Thyroid gland (tissue), 4 donors: ENCODE results near the gene SDC3. TPM values are rescaled to one million over a fixed set of nuclear protein-coding genes. Genes with fewer than 3 reads are reported as not detected.

Experiments
- DNase-seq, 2 donors: peaks; one replicate each; pipeline ENCODE4 v3.0.0-alpha.2; 2019
- H3K27ac ChIP-seq, 3 donors: fragments of 200-600 bp; sonication (generic); 1 replicate in 2 of 3; 2 replicates in 1 of 3; pipeline ENCODE4 v1.5.1; 2016 to 2019; ENCODE audit warnings: mild to moderate bottlenecking in 1 of 3, moderate library complexity in 1 of 3
- H3K27me3 ChIP-seq: fragments of 200-600 bp; sonication (generic); one replicate; pipeline ENCODE4 v1.5.1; 2019
- H3K36me3 ChIP-seq, 2 donors: fragments of 200-600 bp; sonication (generic); one replicate each; pipeline ENCODE4 v1.5.1; 2016 to 2019
- H3K4me1 ChIP-seq, 2 donors: fragments of 200-600 bp; sonication (generic); one replicate each; pipeline ENCODE4 v1.5.1; 2017 to 2019
- H3K4me3 ChIP-seq, 3 donors: fragments of 200-600 bp; sonication (generic); replicated peaks in 1 of 3; 1 replicate in 2 of 3; 2 replicates in 1 of 3; pipeline ENCODE4 v1.5.1; 2016; ENCODE audit warnings: mild to moderate bottlenecking in 1 of 3
- H3K9me3 ChIP-seq: fragments of 200-600 bp; sonication (generic); one replicate; pipeline ENCODE4 v1.5.1; 2017
- CTCF ChIP-seq, 6 experiments: fragments of 200-600 bp in 3 of 6; fragments of 450-650 bp in 3 of 6; sonication (generic) in 3 of 6; IDR thresholded peaks; one replicate each; pipeline ENCODE4 v1.5.1; 2016 to 2019; ENCODE audit warnings: antibody characterized with exemption in 6 of 6, mild to moderate bottlenecking in 2 of 6, inconsistent platforms in 1 of 6, moderate library complexity in 1 of 6
- POLR2A ChIP-seq, 2 donors: fragments of 450-650 bp; IDR thresholded peaks; one replicate each; pipeline ENCODE4 v1.6.1; 2017; ENCODE audit warnings: antibody characterized with exemption in 2 of 2, mild to moderate bottlenecking in 2 of 2, moderate library complexity in 1 of 2
- WGBS, 2 donors: methylation state at CpG; one replicate each; pipeline ENCODE4 v1.1.5; 2017; 5-methylcytosine and 5-hydroxymethylcytosine counted together
- intact Hi-C: fragments of 100-400 bp; cut with DNase I; formaldehyde crosslinking; loops from one replicate; pipeline ENCODE4 v1.15.1; 2023
- total RNA-seq, 4 donors: library from RNA; depleted of rRNA; stranded (reverse); fragments of >200 nt; gene quantifications; one replicate each; pipeline ENCODE4 v1.2.3, GENCODE V29; 2016

The SDC3 gene
- total RNA-seq, 4 donors from 2014 or later, result 13.2 to 19.5 (median 15.9) TPM

GRCh38 chr1:30928789-30929134, 20.2 kb upstream of the SDC3 start:
- H3K27ac ChIP-seq, result no peak overlapping the region
- no peak overlapping the region for H3K4me3 ChIP-seq
- TF ChIP-seq CTCF (IDR thresholded peaks at IDR 0.05), result no peak
- no peak for TF ChIP-seq POLR2A (IDR thresholded peaks at IDR 0.05)
- H3K9me3 ChIP-seq, result no peaks in the 10 kb centered on the region
- intact Hi-C loops, result no loop called here
- 83 to 90% methylated on average over 2 of the region's 2 CpGs for WGBS, 2 donors
- H3K27me3 ChIP-seq, result no peaks in the 10 kb centered on the region
- peaks cover 10 to 12% of the 10 kb centered on the region in 2 donors for H3K36me3 ChIP-seq
- no peak for DNase-seq
- no peaks in the 10 kb centered on the region for H3K4me1 ChIP-seq

- no peak for TF ChIP-seq CTCF (IDR thresholded peaks at IDR 0.05)
- TF ChIP-seq POLR2A (IDR thresholded peaks at IDR 0.05), result no peak
- intact Hi-C loops, result no loop called here
- Histone ChIP-seq H3K27ac (no peak overlapping the region), H3K27me3 (no peaks in the 10 kb centered on the region), H3K4me1 (no peaks in the 10 kb centered on the region), H3K9me3 (no peaks in the 10 kb centered on the region), H3K4me3 (no peak overlapping the region), H3K36me3 (peaks cover 6 to 10% of the 10 kb centered on the region in 2 donors)
- DNase-seq, result no peak
- 95 to 97% methylated on average over 7 of the region's 7 CpGs for WGBS, 2 donors
Observed at GRCh38 chr1:30928171-30928570, 19.6 kb upstream of the SDC3 start.

GRCh38 chr1:30927448-30927847, 18.9 kb upstream of the SDC3 start:
- WGBS, 2 donors, result 82 to 89% methylated on average over 3 of the region's 3 CpGs
- H3K4me1 ChIP-seq, result no peaks in the 10 kb centered on the region
- DNase-seq, result no peak
- H3K27me3 ChIP-seq, result no peaks in the 10 kb centered on the region
- H3K27ac ChIP-seq, result no peak overlapping the region
- intact Hi-C loops, result no loop called here
- H3K4me3 ChIP-seq, result no peak overlapping the region
- H3K9me3 ChIP-seq, result no peaks in the 10 kb centered on the region
- TF ChIP-seq CTCF (IDR thresholded peaks at IDR 0.05), result no peak
- TF ChIP-seq POLR2A (IDR thresholded peaks at IDR 0.05), result no peak
- H3K36me3 ChIP-seq, result peaks cover 0 to 4% of the 10 kb centered on the region in 2 donors

- TF ChIP-seq CTCF (IDR thresholded peaks at IDR 0.05) (no peak), POLR2A (IDR thresholded peaks at IDR 0.05) (no peak)
Observed at GRCh38 chr1:30923597-30923996, 15.0 kb upstream of the SDC3 start.

GRCh38 chr1:30920827-30921226, 12.3 kb upstream of the SDC3 start:
- Histone ChIP-seq H3K9me3 (no peaks in the 10 kb centered on the region), H3K4me1 (no peaks in the 10 kb centered on the region), H3K27me3 (no peaks in the 10 kb centered on the region), H3K36me3 (no peaks in the 10 kb centered on the region), H3K4me3 (no peak overlapping the region), H3K27ac (no peak overlapping the region)
- no peak for TF ChIP-seq POLR2A (IDR thresholded peaks at IDR 0.05)
- no peak for TF ChIP-seq CTCF (IDR thresholded peaks at IDR 0.05)
- intact Hi-C loops, result no loop called here
- no peak for DNase-seq
- 70 to 74% methylated on average over 7 of the region's 7 CpGs for WGBS, 2 donors

More at GRCh38 chr1:30923597-30923996, 15.0 kb upstream of the SDC3 start:
- Histone ChIP-seq H3K27ac (no peak overlapping the region), H3K9me3 (no peaks in the 10 kb centered on the region), H3K4me1 (no peaks in the 10 kb centered on the region), H3K36me3 (no peaks in the 10 kb centered on the region), H3K4me3 (no peak overlapping the region), H3K27me3 (no peaks in the 10 kb centered on the region)
- 85 to 86% methylated on average over 1 of the region's 1 CpG for WGBS, 2 donors
- DNase-seq, result no peak
- intact Hi-C loops, result no loop called here
